ENCODE results near the gene AHNAK. TPM values are rescaled to one million over a fixed set of nuclear protein-coding genes. Genes with fewer than 3 reads are reported as not detected.

The AHNAK gene
- total RNA-seq, 2 experiments from 2014 or later: 70.7 to 75.1 TPM

DNA sequence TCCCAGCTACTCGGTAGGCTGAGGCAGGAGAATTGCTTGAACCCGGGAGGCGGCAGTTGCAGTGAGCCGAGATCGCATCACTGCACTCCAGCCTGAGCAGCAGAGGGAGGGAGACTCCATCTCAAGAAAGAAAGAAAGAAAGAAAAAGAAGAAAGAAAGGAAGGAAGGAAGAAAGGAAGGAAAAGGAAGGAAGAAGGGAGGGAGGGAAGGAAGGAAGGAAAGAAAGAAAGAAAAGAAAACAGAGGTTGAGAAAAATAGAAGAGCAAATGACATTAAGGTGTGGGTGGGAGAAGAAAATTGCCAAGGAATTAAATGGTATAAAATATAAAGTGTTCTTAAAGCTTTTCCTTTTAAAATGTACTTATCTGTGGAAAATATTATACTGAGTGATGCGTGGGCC, 49.9 kb downstream of the AHNAK start:
- ChIA-PET CTCF (interaction anchor here (0.9 kb wide), 1 partner anchor 46 kb away, joined by 4 read pairs; no protein-coding TSS in a partner anchor), POLR2A (no interaction called here)

DNA sequence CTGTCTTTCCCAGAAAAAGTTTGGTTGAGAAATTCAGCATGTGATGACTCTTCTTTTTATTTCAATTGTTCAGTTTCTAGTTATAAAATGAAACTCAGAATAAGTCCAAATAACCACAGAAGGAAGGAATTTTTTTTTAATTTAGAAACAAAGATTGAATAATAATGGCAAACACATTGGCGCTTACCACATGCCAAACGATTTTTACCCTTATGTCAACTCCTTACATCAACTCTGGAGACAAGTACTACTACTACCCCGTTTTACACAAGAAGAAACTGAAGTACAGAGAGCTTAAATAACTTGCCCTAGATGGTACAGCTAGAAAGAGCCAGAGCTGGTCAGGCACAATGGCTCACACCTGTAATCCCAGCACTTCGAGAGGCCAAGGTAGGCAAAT, 52.4 kb downstream of the AHNAK start:
- CTCF ChIA-PET: no interaction called here
- POLR2A ChIA-PET: no interaction called here

DNA sequence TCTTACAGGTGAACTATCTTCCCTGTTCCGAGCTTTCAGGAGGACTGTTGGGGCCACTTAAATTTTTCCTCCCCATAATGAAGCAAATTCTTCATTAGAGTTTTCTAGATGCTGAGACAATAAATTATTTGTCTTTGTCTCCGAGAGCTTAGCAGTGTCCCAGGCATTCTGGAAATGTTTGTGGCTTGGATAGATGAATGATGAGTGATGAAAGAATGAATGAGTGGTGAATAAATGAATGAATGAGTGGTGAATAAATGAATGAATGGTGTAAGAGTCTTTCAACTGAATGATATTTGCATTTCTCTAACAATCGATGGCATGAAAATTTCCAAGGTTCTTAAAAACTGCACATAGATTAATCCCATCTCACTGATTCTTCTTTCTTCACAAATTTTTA, 52.8 kb downstream of the AHNAK start:
- CTCF ChIA-PET: interaction anchor here (0.9 kb wide), 1 partner anchor 14 kb away, joined by 3 read pairs; no protein-coding TSS in a partner anchor

DNA sequence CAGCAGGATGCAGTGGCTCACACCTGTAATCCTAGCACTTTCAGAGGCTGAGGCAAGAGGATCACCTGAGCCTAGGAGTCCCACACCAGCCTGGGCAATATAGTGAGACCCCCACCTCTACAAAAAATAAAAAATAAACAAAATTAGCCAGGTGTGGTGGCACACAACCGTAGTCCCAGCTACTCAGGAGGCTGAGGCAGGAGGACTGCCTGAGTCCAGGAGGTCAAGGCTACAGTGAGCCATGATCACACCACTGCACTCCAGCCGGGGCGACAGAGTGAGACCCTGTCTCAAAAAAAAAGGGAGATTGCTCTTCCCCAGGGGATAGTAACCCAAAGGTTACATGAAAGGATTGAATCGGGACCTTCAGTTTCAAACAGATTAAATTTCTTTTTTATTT, 54.0 kb downstream of the AHNAK start:
- ChIA-PET POLR2A (no interaction called here), CTCF (interaction anchor here (1.1 kb wide), 1 partner anchor 65 kb away, joined by 3 read pairs; no protein-coding TSS in a partner anchor)

More for the DNA sequence above, 52.8 kb downstream of the AHNAK start:
- POLR2A ChIA-PET: no interaction called here

GRCh38 chr11:62491571-62492329, 54.9 kb downstream of the AHNAK start:
- POLR2A ChIA-PET: no interaction called here
- CTCF ChIA-PET: interaction anchor here (0.8 to 1.1 kb wide), 2 partner anchors 18 to 64 kb away, joined by 3 read pairs; no protein-coding TSS in a partner anchor

GRCh38 chr11:62489204-62489603, 57.4 kb downstream of the AHNAK start:
- CTCF ChIA-PET: interaction anchor here (0.6 to 1.0 kb wide), 3 partner anchors 22 to 1317 kb away, joined by 4 read pairs; no protein-coding TSS in a partner anchor
- POLR2A ChIA-PET: no interaction called here

GRCh38 chr11:62487738-62488551, 58.7 kb downstream of the AHNAK start:
- ChIA-PET POLR2A (interaction anchor here (0.6 to 0.7 kb wide), 2 partner anchors 20 to 69 kb away, joined by 3 to 5 read pairs; no protein-coding TSS in a partner anchor), CTCF (interaction anchor here (1.0 to 2.5 kb wide), 2 partner anchors 54 to 63 kb away, joined by 3 to 6 read pairs; no protein-coding TSS in a partner anchor)

- CTCF ChIA-PET: interaction anchor here (1.0 to 2.5 kb wide), 2 partner anchors 55 to 63 kb away, joined by 3 to 6 read pairs; no protein-coding TSS in a partner anchor
- POLR2A ChIA-PET: interaction anchor here (0.7 kb wide), 1 partner anchor 70 kb away, joined by 3 read pairs; no protein-coding TSS in a partner anchor
These were observed 59.5 kb downstream of the AHNAK start for GRCh38 chr11:62487136-62487535.

DNA sequence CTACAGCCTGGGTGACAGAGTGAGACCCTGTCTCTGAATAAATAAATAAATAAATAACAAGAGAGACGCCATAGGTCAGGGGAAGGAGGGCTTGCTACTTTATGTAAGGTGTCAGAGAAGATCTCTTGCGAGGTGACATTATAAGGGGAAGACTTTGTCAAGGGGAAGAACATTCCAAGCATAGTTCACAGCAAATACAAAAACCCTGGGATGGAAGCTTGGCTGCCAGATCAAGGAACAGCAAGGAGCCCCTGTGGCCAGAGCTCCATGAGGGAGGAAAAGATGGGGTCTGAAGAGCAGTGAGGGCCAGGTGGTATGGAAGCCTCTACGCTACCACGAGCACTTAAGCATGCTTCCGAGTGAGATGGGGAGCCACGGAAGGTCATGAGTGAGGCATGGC, 62.3 kb downstream of the AHNAK start:
- ChIA-PET POLR2A (no interaction called here), CTCF (no interaction called here)

- ChIA-PET POLR2A (no interaction called here), CTCF (interaction anchor here (0.6 kb wide), 1 partner anchor 1360 kb away, joined by 3 read pairs; no protein-coding TSS in a partner anchor)
These were observed 63.9 kb downstream of the AHNAK start for GRCh38 chr11:62482753-62483152.

DNA sequence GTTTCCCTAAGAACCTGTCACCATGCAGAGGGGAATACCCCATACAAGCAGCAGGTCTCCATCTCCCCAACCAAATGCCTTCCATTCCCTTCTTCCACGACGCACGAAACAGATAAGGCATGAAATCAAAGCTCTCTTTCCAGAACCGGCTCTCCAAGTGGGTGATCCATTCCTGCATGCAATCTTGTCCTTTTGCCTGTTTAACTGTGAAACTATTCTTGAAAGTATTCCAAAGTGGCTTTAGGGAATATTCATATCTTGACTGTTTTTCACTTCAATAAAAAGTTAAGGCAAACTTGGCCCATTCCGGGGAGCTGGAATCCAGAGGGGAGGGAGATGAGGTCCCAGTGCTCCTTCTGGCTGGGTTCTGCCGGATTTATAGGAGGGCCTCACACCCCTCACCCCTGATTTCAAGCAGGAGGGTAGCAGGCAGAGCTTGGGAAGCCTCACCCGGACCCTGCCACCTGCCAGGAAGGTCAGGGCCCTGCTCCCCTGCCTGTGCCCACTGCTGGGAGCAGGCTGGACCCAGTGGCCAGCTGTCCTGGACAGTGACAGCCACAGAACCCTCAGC, 66.9 kb downstream of the AHNAK start:
- POLR2A ChIA-PET: no interaction called here
- CTCF ChIA-PET: no interaction called here

GRCh38 chr11:62477927-62478326, 68.7 kb downstream of the AHNAK start:
- POLR2A ChIA-PET: no interaction called here
- CTCF ChIA-PET: interaction anchor here (1.2 kb wide), 1 partner anchor 65 kb away, joined by 3 read pairs; no protein-coding TSS in a partner anchor

GRCh38 chr11:62472063-62472884, 74.3 kb downstream of the AHNAK start:
- CTCF ChIA-PET: interaction anchor here (0.6 kb wide), 1 partner anchor 816 kb away, joined by 3 read pairs; no protein-coding TSS in a partner anchor
- POLR2A ChIA-PET: no interaction called here

- CTCF ChIA-PET: no interaction called here
- POLR2A ChIA-PET: no interaction called here
These were observed 75.0 kb downstream of the AHNAK start for GRCh38 chr11:62471603-62472002.

GRCh38 chr11:62468577-62468976, 78.0 kb downstream of the AHNAK start:
- CTCF ChIA-PET: no interaction called here
- POLR2A ChIA-PET: interaction anchor here (0.6 kb wide), 2 partner anchors 20 to 80 kb away, joined by 5 to 9 read pairs; no protein-coding TSS in a partner anchor

DNA sequence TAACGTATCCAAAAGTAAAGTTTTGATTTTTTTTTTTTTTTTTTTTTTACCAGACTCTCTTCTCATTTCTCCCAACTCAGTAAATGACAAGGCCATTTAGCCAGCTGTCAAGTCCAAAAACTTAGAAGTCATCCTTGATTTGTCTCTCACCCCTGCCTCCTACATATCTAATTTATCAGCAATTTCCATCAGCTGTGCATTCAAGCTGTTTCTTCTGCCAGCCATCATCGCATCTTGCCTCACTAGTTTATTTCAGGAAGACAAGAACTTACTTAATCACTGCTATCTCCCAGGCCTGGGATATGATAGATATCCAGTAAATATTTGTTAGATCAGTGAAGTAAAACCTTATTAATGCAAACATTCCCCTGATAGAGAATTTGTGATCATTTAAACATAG, 80.2 kb downstream of the AHNAK start:
- ChIA-PET POLR2A (no interaction called here), CTCF (interaction anchor here (0.7 kb wide), 1 partner anchor 23 kb away, joined by 4 read pairs; no protein-coding TSS in a partner anchor)

DNA sequence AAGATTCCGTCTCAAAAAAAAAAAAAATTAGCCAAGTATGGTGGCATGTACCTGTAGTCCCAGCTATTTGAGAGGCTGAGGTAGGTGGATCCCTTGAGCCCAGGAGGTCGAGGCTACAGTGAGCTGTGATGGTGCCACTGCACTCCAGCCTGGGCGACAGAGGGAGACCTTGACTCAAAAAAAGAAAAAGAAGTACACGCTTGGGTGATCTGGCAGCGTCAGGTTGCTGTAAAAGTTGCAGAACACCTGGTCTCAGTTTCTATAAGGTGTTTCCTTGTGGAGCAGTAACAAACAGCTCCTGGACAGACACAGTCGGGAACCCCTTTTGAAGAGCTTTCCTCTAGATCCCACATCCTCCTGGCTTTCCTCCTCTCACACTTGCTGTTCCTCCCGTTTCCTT, 82.0 kb downstream of the AHNAK start:
- POLR2A ChIA-PET: interaction anchor here (0.6 kb wide), 1 partner anchor 1006 kb away, joined by 3 read pairs; no protein-coding TSS in a partner anchor
- CTCF ChIA-PET: no interaction called here

DNA sequence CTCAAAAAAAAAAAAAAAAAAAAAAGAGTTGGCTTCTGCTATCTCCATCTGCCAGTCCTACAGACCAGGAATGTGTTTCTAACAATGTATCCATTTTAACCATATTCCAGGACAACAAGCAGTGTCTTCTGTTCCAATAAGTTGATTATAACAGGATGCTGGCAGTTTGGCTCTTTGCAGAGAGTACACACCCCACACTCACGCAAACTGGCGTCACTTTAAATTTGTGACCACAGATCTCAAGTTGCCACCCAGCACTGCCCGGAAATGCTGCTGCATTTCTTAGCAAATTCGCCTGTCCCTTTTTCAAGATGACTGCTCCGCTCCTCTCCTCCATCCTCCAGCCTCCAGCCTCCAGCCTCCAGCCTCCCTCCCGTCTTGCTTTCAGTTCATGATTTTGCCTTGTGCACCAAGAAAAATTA, 83.5 kb downstream of the AHNAK start:
- POLR2A ChIA-PET: no interaction called here

DNA sequence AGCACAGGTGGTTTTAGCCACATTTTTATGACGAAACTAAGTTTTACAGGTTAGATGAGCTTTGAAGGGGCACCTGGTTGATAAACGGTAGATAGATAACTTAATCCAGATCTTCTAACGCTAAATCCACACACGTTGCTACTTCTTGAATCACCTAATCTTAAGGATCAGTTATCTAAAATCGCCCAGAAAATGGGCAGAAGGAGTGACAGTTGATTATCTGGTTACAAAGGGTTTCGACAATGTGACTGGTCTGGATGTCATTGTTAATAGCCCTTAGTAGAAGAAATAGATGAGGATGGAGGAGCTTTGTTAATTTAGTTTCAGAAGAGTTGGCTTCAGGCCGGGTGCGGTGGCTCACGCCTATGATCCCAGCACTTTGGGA, 84.1 kb downstream of the AHNAK start:
- POLR2A ChIA-PET: no interaction called here
- CTCF ChIA-PET: interaction anchor here (1.1 to 1.2 kb wide), 2 partner anchors 9 to 38 kb away, joined by 3 to 5 read pairs; no protein-coding TSS in a partner anchor

More for the DNA sequence above, 83.5 kb downstream of the AHNAK start:
- CTCF ChIA-PET: no interaction called here

Data from activated CD8-positive, alpha-beta memory T cell treated with anti-CD3 and anti-CD28 coated beads for 36 hours (primary cell).